ENCODE results near the gene MAGI1. TPM values are rescaled to one million over a fixed set of nuclear protein-coding genes. Genes with fewer than 3 reads are reported as not detected.

Gene MAGI1
- total and polyA plus RNA-seq, 2 donors (not counting 1 experiment from before 2014, with no cell fraction given), result 15.7 to 23.7 TPM

DNA sequence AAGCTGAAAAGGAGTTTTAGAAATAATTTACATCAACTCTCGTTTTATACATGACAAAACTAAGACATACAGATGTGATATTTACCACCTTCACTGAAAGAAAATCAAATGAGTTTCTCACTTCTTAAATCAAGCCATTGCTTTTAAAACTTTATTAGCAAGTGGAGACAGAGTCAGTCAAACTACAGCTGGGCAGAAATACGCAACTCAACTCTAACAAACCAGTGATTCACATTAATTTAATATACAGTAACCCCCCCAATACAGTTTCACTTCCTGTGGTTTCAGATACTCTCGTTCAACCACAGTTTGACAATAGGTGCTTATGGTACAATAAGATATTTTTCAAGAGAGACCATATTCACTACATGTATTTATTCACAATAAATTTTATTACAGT is 477.1 kb downstream of the MAGI1 start:
- Histone ChIP-seq H4K20me1 (ENCODE audit: control insufficient read depth, extremely low read depth, insufficient read depth, low read length) (no peaks in the 10 kb centered on the region), H3K79me2 (ENCODE audit: control insufficient read depth, insufficient read depth, low read length) (no peaks in the 10 kb centered on the region)
- TF ChIP-seq, protein P1, sequence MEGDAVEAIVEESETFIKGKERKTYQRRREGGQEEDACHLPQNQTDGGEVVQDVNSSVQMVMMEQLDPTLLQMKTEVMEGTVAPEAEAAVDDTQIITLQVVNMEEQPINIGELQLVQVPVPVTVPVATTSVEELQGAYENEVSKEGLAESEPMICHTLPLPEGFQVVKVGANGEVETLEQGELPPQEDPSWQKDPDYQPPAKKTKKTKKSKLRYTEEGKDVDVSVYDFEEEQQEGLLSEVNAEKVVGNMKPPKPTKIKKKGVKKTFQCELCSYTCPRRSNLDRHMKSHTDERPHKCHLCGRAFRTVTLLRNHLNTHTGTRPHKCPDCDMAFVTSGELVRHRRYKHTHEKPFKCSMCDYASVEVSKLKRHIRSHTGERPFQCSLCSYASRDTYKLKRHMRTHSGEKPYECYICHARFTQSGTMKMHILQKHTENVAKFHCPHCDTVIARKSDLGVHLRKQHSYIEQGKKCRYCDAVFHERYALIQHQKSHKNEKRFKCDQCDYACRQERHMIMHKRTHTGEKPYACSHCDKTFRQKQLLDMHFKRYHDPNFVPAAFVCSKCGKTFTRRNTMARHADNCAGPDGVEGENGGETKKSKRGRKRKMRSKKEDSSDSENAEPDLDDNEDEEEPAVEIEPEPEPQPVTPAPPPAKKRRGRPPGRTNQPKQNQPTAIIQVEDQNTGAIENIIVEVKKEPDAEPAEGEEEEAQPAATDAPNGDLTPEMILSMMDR (conservative IDR thresholded peaks at IDR 0.05 in 1 of 2, IDR thresholded peaks at IDR 0.05 in 1 of 2; ENCODE audit: low read depth in 1 of 2, low read length in 2 of 2), result no peak
- TF ChIP-seq EZH2 (IDR thresholded peaks at IDR 0.05; ENCODE audit: low read length, missing control alignments), result no peak

DNA sequence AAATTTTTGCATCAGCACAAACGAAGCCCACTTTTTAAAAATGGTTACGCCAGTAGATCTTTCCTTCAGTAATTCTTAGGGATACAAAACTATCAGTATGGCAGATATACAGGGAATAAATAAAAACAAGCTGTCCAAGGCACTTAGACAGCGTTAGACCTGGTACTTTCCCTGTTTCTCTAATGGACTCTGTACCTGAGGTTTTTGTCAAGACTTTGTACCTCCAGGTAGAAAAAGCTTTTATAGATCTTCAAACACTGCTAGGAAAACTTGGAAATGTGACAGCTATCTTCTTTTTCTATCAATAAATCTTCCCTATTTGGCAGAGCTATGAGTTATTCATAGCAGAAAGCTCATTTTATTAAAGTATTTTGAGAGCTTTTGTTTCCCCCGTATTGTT is 477.8 kb downstream of the MAGI1 start:
- no peak for DNase-seq (ENCODE audit: low read depth in 2 of 2)
- no peaks in the 10 kb centered on the region for H3K36me3 ChIP-seq (ENCODE audit: control insufficient read depth, insufficient read depth, low read length)
- H4K20me1 ChIP-seq (ENCODE audit: control insufficient read depth, extremely low read depth, insufficient read depth, low read length), result no peaks in the 10 kb centered on the region
- no peaks in the 10 kb centered on the region for H3K27me3 ChIP-seq (ENCODE audit: control insufficient read depth, insufficient read depth, low read length)
- H3K27ac ChIP-seq (ENCODE audit: insufficient read depth, low read length), result no peak overlapping the region
- no peaks in the 10 kb centered on the region for H3K4me1 ChIP-seq (ENCODE audit: control insufficient read depth, extremely low read depth, insufficient read depth, low read length)
- no peak overlapping the region for H3K4me2 ChIP-seq (ENCODE audit: extremely low read depth, insufficient read depth, low read length)
- no peak overlapping the region for H3K4me3 ChIP-seq (replicated peaks in 1 of 4; ENCODE audit: control extremely low read depth in 1 of 4, insufficient read depth in 1 of 4, low read depth in 3 of 4, low read length in 4 of 4)
- TF ChIP-seq, protein P1 (conservative IDR thresholded peaks at IDR 0.05 in 1 of 2, IDR thresholded peaks at IDR 0.05 in 1 of 2; ENCODE audit: low read depth in 1 of 2, low read length in 2 of 2), result no peak
- no peak for TF ChIP-seq EZH2 (IDR thresholded peaks at IDR 0.05; ENCODE audit: low read length, missing control alignments)
- no peak overlapping the region for H3K9ac ChIP-seq (ENCODE audit: insufficient read depth, low read length)
- no peaks in the 10 kb centered on the region for H3K9me3 ChIP-seq (ENCODE audit: control insufficient read depth, insufficient read depth, low read depth, low read length)
- H3K79me2 ChIP-seq (ENCODE audit: control insufficient read depth, insufficient read depth, low read length), result no peaks in the 10 kb centered on the region
- H2AFZ ChIP-seq (ENCODE audit: low read length), result no peak overlapping the region

More for the DNA sequence above, 477.1 kb downstream of the MAGI1 start:
- Histone ChIP-seq H3K9me3 (ENCODE audit: control insufficient read depth, insufficient read depth, low read depth, low read length) (no peaks in the 10 kb centered on the region), H3K4me1 (ENCODE audit: control insufficient read depth, extremely low read depth, insufficient read depth, low read length) (no peaks in the 10 kb centered on the region), H3K27ac (ENCODE audit: insufficient read depth, low read length) (no peak overlapping the region), H3K27me3 (ENCODE audit: control insufficient read depth, insufficient read depth, low read length) (no peaks in the 10 kb centered on the region), H2AFZ (ENCODE audit: low read length) (no peak overlapping the region), H3K36me3 (ENCODE audit: control insufficient read depth, insufficient read depth, low read length) (no peaks in the 10 kb centered on the region), H3K4me2 (ENCODE audit: extremely low read depth, insufficient read depth, low read length) (no peak overlapping the region), H3K9ac (ENCODE audit: insufficient read depth, low read length) (no peak overlapping the region), H3K4me3 (replicated peaks in 1 of 4; ENCODE audit: control extremely low read depth in 1 of 4, insufficient read depth in 1 of 4, low read depth in 3 of 4, low read length in 4 of 4) (no peak overlapping the region)
- no peak for DNase-seq (ENCODE audit: low read depth in 2 of 2)

DNA sequence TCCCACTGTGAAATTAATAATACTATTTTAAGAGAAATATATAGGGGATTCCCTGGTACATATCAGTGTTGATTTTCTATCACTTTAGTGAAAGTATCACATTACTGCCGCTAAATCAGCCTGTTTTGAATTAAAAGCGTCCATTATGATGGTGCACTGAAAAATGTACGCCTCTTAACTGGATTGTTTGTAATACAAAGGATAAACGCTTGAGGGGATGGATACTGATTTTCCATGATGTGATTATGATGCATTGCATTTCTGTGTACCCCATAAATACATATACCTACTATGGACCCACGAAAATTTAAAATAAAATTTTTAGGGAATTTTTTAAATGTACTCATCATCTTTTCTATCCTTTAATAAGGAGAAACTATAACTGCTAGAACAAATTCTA is 478.6 kb downstream of the MAGI1 start:
- Histone ChIP-seq H3K36me3 (ENCODE audit: control insufficient read depth, insufficient read depth, low read length) (no peaks in the 10 kb centered on the region), H3K9me3 (ENCODE audit: control insufficient read depth, insufficient read depth, low read depth, low read length) (no peaks in the 10 kb centered on the region), H3K4me1 (ENCODE audit: control insufficient read depth, extremely low read depth, insufficient read depth, low read length) (no peaks in the 10 kb centered on the region), H3K4me2 (ENCODE audit: extremely low read depth, insufficient read depth, low read length) (no peak overlapping the region), H3K79me2 (ENCODE audit: control insufficient read depth, insufficient read depth, low read length) (no peaks in the 10 kb centered on the region), H4K20me1 (ENCODE audit: control insufficient read depth, extremely low read depth, insufficient read depth, low read length) (no peaks in the 10 kb centered on the region), H3K27me3 (ENCODE audit: control insufficient read depth, insufficient read depth, low read length) (no peaks in the 10 kb centered on the region), H2AFZ (ENCODE audit: low read length) (no peak overlapping the region), H3K27ac (ENCODE audit: insufficient read depth, low read length) (no peak overlapping the region), H3K9ac (ENCODE audit: insufficient read depth, low read length) (no peak overlapping the region), H3K4me3 (replicated peaks in 1 of 4; ENCODE audit: control extremely low read depth in 1 of 4, insufficient read depth in 1 of 4, low read depth in 3 of 4, low read length in 4 of 4) (no peak overlapping the region)
- TF ChIP-seq, protein P1 (conservative IDR thresholded peaks at IDR 0.05 in 1 of 2, IDR thresholded peaks at IDR 0.05 in 1 of 2; ENCODE audit: low read depth in 1 of 2, low read length in 2 of 2), result no peak
- TF ChIP-seq EZH2 (IDR thresholded peaks at IDR 0.05; ENCODE audit: low read length, missing control alignments), result no peak
- DNase-seq (ENCODE audit: low read depth in 2 of 2), result no peak
